Measurements from ENCODE around the gene APOA4.
A peak's percentile ranks its signal among the peaks of the same experiment; 100 is the strongest.

Gene APOA4

GRCh38 chr11:116823031-116823843, at the start of gene APOA4:
Gene APOA4 (minus strand): TSS chr11:116823304. CDS start chr11:116823191, 113 bp downstream.
- no peak for DNase-seq

GRCh38 chr11:116871248-116871647, 48.1 kb upstream of the APOA4 start:
- no peak for DNase-seq

GRCh38 chr11:116870054-116870453, 47.0 kb upstream of the APOA4 start:
- no peak for DNase-seq

GRCh38 chr11:116869610-116870009, 46.5 kb upstream of the APOA4 start:
- DNase-seq = no peak

- DNase-seq = no peak
Measured at GRCh38 chr11:116868066-116868465, 45.0 kb upstream of the APOA4 start.

GRCh38 chr11:116867619-116868018, 44.5 kb upstream of the APOA4 start:
- no peak for DNase-seq

GRCh38 chr11:116866804-116867455, 43.8 kb upstream of the APOA4 start:
- no peak for DNase-seq

- DNase-seq = no peak
Measured at GRCh38 chr11:116865696-116866095, 42.6 kb upstream of the APOA4 start.

GRCh38 chr11:116864531-116864930, 41.4 kb upstream of the APOA4 start:
- DNase-seq = no peak

- DNase-seq = no peak
Measured at GRCh38 chr11:116862951-116863350, 39.8 kb upstream of the APOA4 start.

GRCh38 chr11:116862185-116862584, 39.1 kb upstream of the APOA4 start:
- DNase-seq = no peak

- DNase-seq = no peak
Measured at GRCh38 chr11:116861539-116861938, 38.4 kb upstream of the APOA4 start.

- DNase-seq = no peak
Measured at GRCh38 chr11:116860303-116860702, 37.2 kb upstream of the APOA4 start.

GRCh38 chr11:116859175-116859574, 36.1 kb upstream of the APOA4 start:
- no peak for DNase-seq

- no peak for DNase-seq
Measured at GRCh38 chr11:116857936-116858335, 34.8 kb upstream of the APOA4 start.

GRCh38 chr11:116857316-116857715, 34.2 kb upstream of the APOA4 start:
- no peak for DNase-seq

GRCh38 chr11:116856423-116856822, 33.3 kb upstream of the APOA4 start:
- DNase-seq = no peak

GRCh38 chr11:116855413-116855812, 32.3 kb upstream of the APOA4 start:
- DNase-seq = no peak

GRCh38 chr11:116853461-116854073, 30.5 kb upstream of the APOA4 start:
- peak; percentile 59 for DNase-seq

- DNase-seq = no peak
Measured at GRCh38 chr11:116852261-116853031, 29.3 kb upstream of the APOA4 start.

GRCh38 chr11:116851626-116852025, 28.5 kb upstream of the APOA4 start:
- DNase-seq = peak; percentile 60

- DNase-seq = no peak
Measured at GRCh38 chr11:116849486-116849885, 26.4 kb upstream of the APOA4 start.

- DNase-seq = no peak
Measured at GRCh38 chr11:116849060-116849459, 26.0 kb upstream of the APOA4 start.
